Mononuclear cell (primary cell): ENCODE results near the gene CYP39A1. TPM values are rescaled to one million over a fixed set of nuclear protein-coding genes. Genes with fewer than 3 reads are reported as not detected.

Experiments used
- H3K27me3 ChIP-seq: 2 replicates; pipeline ENCODE4 v1.6.0; 2011; ENCODE audit warnings: low read length, control low read depth; ENCODE audit not compliant: insufficient read depth
- H3K4me1 ChIP-seq: 2 replicates; pipeline ENCODE4 v1.5.1; 2011; ENCODE audit warnings: mild to moderate bottlenecking, low read length, control low read depth; ENCODE audit not compliant: insufficient read depth
- H3K4me3 ChIP-seq: 2 replicates; pipeline ENCODE4 v1.5.1; 2011; ENCODE audit warnings: mild to moderate bottlenecking, low read length, moderate library complexity
- H3K9me3 ChIP-seq: 2 replicates; pipeline ENCODE4 v1.5.1; 2011; ENCODE audit warnings: low read depth, mild to moderate bottlenecking, control low read depth, low read length
- total RNA-seq: library from RNA; depleted of rRNA; stranded (reverse); fragments of >200 nt; gene quantifications from one replicate; pipeline ENCODE4 v1.2.3, GENCODE V29; 2012

The CYP39A1 gene
- total RNA-seq, 1 donor: not detected

DNA sequence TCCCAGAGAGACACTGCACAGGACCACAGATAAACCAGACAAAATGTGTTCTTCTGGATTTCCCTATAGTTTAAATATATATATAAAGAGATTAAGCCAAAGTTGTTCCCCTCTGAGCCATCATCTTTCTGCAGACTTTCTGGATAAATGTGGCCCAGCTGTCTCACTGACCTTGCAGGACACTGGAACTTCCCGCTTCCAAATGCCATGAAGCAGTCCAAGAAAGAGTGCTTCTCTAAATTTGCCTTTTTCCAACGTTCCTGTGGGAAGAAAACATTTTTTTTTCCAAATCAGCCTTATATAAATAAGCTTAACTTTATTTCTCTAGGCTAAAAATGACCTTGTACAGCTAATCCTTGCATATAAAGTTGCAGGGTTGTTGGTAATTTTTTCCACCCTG lies 65.7 kb downstream of the CYP39A1 start:
- H3K4me1 ChIP-seq: no peaks in the 10 kb centered on the region

DNA sequence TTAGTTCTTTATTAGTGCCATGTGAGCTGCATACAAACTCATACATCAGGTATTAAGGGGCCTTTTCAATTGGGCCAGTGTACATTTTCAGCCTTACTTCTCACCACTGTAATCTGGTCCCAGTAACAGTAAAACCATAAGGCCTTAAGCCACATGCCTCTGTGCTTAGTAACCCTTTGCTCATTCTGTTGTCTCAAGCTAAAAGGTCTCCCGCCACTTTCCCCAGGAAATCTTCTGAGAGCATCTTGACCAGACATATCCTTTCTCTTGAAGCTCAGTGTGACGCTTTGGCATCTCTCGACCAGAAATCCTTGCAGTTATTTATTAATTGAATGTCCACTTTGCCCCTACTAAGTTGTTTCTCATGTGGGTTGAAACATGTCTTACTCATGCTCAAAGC lies 68.0 kb downstream of the CYP39A1 start:
- no peak overlapping the region for H3K4me3 ChIP-seq
- peaks cover 3% of the 10 kb centered on the region for H3K27me3 ChIP-seq
- no peaks in the 10 kb centered on the region for H3K9me3 ChIP-seq
- H3K4me1 ChIP-seq: no peaks in the 10 kb centered on the region

More for the DNA sequence above, 65.7 kb downstream of the CYP39A1 start:
- Histone ChIP-seq H3K4me3 (no peak overlapping the region), H3K27me3 (peaks cover 3% of the 10 kb centered on the region), H3K9me3 (no peaks in the 10 kb centered on the region)

DNA sequence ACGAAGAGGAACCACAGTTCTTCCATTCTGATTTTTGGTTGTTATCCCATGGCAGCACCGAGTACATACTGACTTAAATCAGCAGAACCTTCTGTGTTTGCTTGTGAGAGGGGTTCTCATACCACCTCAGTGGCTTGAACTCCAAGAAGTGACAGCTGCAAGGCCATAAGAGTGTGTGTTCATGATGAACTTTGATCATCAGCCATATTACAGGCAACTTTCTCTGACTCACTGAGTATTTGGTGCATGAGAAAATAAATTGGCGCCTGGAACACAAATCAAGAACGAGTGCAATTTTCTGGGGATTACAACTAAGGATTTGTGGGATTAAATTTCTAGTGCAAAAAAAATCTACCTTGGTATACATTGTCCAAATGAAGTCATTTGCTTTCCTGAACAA lies 68.9 kb downstream of the CYP39A1 start:
- Histone ChIP-seq H3K9me3 (no peaks in the 10 kb centered on the region), H3K27me3 (peaks cover 3% of the 10 kb centered on the region), H3K4me1 (no peaks in the 10 kb centered on the region), H3K4me3 (no peak overlapping the region)

DNA sequence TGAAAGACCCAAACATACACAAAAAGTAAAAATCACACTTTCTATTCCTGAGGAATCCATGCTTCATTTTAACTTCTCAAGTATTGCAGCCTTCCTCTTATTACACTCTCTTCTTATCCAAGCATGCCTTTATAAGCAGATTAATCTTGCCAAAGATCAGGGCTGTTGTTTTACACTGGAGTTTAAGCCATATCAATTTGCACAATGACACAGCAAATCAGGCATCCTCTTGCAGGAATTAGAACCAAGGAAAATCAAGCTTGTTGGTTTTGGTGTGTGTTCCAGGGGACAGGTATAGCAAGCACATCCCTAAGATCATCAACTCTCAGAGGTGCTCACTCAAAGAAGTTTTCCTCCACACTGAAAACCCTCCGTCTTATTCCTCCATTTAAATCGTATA lies 69.5 kb downstream of the CYP39A1 start:
- no peaks in the 10 kb centered on the region for H3K27me3 ChIP-seq

DNA sequence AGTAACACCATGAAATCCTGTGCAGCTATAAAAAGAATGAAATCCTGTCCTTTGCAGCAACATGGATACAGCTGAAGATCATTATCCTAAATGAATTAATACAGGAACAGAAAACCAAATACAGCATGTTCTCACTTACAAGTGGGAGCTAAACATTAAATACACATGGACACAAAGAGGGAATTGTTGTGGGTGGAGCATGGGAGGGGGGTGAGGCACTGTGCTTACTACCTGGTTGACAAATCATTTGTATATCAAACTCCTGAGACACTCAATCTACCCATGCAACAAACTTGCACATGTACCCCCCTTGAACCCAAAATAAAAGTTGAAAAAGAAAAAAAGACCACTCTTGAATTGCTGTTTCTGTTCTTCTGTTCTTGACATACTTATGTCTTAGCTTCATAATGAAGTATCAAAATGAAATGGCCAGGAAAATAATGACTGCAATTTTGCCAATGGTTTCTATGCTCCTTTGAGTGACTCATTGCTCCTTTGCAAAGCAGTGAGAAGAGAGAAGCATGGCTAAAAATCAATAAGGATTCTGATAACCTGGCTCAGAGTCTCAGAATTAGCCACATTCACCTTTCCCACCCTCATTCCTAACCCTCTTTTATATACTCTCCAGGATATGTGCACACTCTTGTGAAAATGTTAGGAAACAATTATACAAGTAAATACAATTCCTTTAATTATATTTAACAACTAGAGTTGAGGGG lies 71.0 kb downstream of the CYP39A1 start:
- H3K4me1 ChIP-seq: no peaks in the 10 kb centered on the region
- H3K27me3 ChIP-seq: no peaks in the 10 kb centered on the region
- H3K4me3 ChIP-seq: no peak overlapping the region
- no peaks in the 10 kb centered on the region for H3K9me3 ChIP-seq

More for the DNA sequence above, 69.5 kb downstream of the CYP39A1 start:
- Histone ChIP-seq H3K9me3 (no peaks in the 10 kb centered on the region), H3K4me1 (no peaks in the 10 kb centered on the region), H3K4me3 (no peak overlapping the region)

DNA sequence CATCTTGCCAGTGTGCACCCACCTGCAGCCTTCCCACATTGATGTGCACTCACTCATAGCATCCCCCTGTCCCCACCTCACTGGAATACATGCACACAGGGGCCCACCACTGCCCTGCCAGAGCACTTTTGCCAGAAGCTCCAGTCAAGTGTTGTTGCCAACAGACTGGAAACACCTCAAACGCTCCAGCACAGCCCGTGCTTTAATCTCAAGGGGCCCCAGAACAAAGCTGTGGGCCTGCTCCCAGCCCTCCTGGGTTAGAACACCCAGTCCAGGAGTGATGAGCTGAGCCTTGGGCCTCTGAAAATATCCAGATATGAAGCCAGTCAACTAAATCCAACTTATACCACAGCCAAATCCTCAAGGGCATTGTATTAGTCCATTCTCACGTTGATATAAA lies 77.1 kb downstream of the CYP39A1 start:
- Histone ChIP-seq H3K9me3 (no peaks in the 10 kb centered on the region), H3K27me3 (peaks cover 3% of the 10 kb centered on the region), H3K4me3 (no peak overlapping the region), H3K4me1 (no peaks in the 10 kb centered on the region)

DNA sequence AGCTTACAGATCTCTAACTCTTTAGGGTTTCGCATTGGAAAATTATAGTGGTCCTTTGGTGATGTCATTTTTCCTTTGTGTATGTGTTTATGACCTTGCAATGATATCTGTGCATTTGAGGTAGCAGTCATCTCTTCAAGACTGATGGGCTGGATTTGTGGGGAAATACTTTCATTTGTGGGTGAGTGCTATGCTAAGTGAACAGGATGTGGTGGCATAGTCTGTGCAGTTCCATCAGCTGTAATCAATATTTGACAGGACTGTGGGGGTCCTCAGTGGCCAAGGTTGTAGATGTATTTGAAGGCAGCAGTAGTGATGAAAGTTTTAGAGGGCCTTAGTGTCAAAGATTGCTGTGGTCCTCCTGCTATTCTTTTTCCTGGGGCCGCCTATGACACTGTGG lies 79.5 kb downstream of the CYP39A1 start:
- Histone ChIP-seq H3K27me3 (peaks cover 3% of the 10 kb centered on the region), H3K4me1 (no peaks in the 10 kb centered on the region), H3K9me3 (no peaks in the 10 kb centered on the region), H3K4me3 (no peak overlapping the region)

DNA sequence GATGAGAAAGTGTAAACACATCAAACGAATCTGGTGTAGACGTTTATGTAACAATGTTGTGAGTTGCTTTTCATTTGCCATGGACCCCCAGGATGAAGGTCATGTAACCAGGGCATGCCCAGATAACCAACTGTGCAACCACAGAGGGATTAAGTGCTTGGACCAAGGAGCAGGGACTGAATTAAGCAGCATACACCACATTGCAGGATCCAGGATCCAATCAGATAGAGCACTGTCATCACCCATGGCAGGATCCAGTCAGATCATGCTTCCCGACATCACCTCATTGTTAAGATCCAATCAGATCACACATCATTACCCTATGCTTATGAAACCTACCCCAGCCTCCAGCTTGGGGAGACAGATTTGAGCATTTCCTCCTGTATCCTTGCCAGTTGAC lies 87.1 kb downstream of the CYP39A1 start:
- Histone ChIP-seq H3K4me3 (no peak overlapping the region), H3K4me1 (no peaks in the 10 kb centered on the region), H3K27me3 (no peaks in the 10 kb centered on the region), H3K9me3 (no peaks in the 10 kb centered on the region)

DNA sequence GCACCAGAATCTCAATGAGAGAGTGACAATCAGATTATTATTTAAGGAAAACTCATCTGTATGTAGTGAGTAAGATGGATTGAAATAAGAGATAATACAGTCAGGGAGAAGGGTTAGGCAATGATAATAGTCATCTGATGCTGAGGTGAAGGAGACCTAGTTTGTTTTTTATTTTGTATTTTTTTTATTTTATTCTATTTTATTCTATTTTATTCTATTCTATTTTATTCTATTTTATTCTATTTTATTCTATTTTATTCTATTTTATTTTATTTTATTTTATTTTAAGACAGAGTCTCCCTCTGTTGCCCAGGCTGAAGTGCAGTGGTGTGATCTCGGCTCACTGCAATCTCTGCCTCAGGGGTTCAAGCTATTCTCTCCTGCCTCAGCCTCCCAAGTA lies 88.7 kb downstream of the CYP39A1 start:
- Histone ChIP-seq H3K27me3 (no peaks in the 10 kb centered on the region), H3K9me3 (no peaks in the 10 kb centered on the region), H3K4me1 (no peaks in the 10 kb centered on the region), H3K4me3 (no peak overlapping the region)

DNA sequence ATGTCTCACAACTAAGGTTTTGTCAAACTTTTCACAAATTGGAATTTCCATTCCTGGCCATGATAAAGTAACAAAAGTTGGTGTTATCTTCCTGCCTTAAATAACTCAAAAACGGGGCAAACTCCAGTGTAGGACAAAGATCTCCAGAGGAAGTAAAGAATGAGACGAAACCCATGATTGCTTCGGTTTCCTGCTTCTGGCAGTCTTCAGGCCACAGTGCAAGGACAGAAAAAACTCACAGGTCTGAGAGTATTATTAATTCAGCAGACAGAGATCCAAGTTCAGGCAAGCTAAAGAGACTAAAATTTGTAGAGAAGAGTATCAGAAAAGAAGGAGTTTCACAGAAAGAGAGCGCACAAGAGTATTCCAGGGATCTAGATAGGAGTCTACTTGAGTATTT lies 96.6 kb downstream of the CYP39A1 start:
- H3K4me3 ChIP-seq: no peak overlapping the region
- no peaks in the 10 kb centered on the region for H3K9me3 ChIP-seq
- no peaks in the 10 kb centered on the region for H3K4me1 ChIP-seq
- no peaks in the 10 kb centered on the region for H3K27me3 ChIP-seq

DNA sequence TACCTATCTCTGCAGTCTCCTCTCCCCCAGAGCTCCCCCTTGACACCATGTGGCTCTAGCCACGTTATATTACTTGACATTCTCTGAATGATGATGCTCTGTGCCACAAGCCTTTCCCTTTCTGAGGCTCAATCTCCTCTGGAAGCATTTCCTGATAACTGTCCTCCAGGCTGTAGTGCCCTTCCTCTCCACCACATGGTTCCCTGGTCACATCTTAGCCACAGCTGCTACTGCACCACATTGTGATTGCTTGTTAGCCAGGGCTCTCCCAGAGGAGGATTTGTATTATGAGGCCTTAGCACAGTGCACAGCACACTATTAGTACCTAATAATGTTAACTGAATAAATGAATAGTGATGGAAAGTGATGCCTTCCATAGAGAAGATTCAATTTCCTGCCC lies 97.5 kb downstream of the CYP39A1 start:
- no peaks in the 10 kb centered on the region for H3K4me1 ChIP-seq
- no peaks in the 10 kb centered on the region for H3K9me3 ChIP-seq
- H3K4me3 ChIP-seq: no peak overlapping the region
- no peaks in the 10 kb centered on the region for H3K27me3 ChIP-seq

DNA sequence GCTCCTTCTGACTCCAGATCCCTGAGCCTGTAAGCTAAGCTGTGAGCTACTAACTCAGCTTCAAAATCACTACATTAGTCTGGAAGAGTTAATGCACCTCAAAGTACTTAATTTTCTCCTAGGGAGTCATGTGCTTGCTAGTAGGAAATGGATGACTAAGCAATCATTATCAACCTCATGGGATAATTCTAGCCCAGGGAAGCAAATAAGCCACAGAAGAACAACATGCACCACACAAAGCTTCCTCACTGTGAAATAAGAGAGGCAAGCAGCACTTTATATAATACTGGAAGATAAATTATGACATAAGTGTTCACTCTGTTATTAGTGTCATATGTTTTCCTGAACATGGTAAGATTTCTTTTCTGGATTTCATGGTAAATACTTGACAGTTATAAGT lies 103.5 kb downstream of the CYP39A1 start:
- no peaks in the 10 kb centered on the region for H3K27me3 ChIP-seq
- H3K9me3 ChIP-seq: no peaks in the 10 kb centered on the region
- H3K4me3 ChIP-seq: no peak overlapping the region
- no peaks in the 10 kb centered on the region for H3K4me1 ChIP-seq

DNA sequence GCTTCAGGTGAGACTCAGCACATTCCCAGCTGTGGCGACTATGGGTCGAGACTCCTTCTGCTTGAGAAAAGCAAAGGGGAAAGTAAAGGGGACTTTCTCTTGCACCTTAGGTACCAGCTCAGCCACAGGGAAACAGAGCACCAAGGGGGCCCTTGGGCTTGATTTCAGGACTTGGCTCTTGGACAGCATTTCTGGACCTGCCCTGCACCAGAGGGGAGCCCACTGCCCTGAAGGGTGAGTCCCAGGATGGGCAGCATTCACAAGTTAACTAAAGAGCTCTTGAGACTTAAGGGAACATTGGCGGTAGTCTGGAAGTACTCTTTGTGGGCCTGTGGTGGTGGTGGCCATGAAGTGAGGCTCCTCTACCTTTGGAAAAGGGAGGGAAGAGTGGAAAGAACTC lies 111.1 kb downstream of the CYP39A1 start:
- Histone ChIP-seq H3K4me1 (no peaks in the 10 kb centered on the region), H3K27me3 (peaks cover 5% of the 10 kb centered on the region), H3K9me3 (no peaks in the 10 kb centered on the region), H3K4me3 (no peak overlapping the region)

DNA sequence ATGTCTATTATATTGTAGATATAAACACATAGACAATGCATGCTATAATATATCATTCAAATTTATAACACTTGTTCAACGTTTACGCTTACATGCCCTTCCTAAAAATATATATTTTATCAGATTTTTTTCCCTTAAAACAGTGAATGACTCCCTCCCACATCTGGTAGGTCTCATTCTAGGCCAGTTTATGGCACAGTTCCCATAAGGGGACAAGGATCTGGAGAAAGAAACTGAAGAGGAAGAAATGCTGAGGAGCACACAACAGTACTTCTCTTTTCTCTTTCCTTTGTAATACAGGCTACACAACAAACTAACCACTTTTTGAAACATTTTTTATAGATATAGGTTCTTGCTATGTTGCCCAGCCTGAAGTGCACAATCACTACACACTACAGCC lies 112.8 kb downstream of the CYP39A1 start:
- Histone ChIP-seq H3K27me3 (peaks cover 5% of the 10 kb centered on the region), H3K4me3 (no peak overlapping the region), H3K9me3 (peaks cover 4% of the 10 kb centered on the region), H3K4me1 (no peaks in the 10 kb centered on the region)

DNA sequence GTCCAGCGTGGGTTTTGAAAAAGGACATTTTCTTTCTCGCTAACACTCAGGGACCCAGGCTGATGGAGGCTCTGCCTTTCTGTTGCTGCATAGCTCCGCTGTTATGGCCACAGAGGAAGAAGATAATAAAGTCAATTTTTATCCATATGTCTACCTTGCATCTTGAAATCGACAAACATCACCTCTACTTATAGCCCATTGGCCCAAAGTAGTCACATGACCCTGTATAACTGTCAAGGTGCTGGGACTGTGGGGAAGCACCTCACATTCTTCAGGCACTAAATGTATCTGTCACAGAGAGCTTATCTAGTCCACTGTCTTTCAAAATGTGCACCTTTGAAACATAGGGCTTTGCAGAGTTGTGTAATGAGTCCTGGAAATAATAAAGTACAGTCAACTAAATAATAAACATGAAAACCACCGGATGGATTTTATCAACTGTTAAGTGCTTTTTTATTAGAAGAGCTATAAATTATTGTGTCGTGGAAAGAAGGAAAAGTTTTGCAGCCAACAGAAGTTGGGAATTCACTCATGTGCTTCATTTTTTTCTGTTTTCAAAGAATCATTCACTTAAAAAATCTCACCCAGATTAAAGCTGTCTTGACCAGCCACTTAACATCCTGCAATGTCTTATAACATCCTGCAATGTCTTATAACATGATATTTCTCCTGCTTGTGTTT lies 113.7 kb downstream of the CYP39A1 start:
- Histone ChIP-seq H3K4me1 (no peaks in the 10 kb centered on the region), H3K4me3 (no peak overlapping the region), H3K27me3 (peaks cover 5% of the 10 kb centered on the region), H3K9me3 (peaks cover 8% of the 10 kb centered on the region)

DNA sequence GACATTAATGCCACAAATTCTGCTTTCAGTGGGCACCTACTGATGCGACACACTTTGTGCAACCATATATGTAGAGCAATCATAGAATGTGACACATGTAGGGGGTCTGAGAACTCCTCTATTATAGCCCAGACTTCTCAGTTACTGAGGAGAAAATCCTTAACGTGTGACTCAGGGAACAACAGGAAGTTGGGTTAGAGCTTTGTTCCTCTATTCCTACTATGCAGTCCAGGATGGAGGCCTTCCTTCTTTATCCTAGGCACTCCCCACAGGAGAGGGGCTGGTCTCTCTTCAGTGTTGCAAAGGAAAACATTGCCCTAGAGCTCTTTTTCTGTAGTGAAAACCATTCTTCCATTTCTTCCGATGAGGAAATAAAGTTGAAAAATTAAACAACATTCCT lies 121.7 kb downstream of the CYP39A1 start:
- H3K27me3 ChIP-seq: peaks cover 3% of the 10 kb centered on the region
- no peak overlapping the region for H3K4me3 ChIP-seq
- peaks cover 8% of the 10 kb centered on the region for H3K9me3 ChIP-seq
- H3K4me1 ChIP-seq: no peaks in the 10 kb centered on the region
